ENCODE data around the gene KRT82.

The KRT82 gene

DNA sequence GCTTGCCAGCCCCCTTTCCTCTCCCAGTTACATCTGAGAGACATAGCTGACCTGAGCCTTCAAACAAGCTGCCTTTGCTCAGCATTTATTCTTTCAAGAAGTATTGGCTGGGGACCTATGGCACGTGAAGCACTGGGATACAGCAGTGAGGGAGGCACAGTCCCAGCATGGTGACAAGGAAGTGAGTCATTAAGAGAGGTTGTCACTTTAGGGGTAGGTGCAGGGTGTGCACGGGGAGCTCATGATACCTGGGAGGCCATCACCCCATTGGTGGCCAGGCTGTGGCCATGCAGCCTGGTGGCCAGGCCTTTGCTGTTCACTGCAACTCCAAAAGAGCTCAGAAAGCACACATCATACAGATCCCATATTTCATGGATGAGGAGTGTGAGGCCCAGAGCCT is 33.7 kb upstream of the KRT82 start:
- H3K9ac ChIP-seq (ENCODE audit: low read length) = no peak overlapping the region

DNA sequence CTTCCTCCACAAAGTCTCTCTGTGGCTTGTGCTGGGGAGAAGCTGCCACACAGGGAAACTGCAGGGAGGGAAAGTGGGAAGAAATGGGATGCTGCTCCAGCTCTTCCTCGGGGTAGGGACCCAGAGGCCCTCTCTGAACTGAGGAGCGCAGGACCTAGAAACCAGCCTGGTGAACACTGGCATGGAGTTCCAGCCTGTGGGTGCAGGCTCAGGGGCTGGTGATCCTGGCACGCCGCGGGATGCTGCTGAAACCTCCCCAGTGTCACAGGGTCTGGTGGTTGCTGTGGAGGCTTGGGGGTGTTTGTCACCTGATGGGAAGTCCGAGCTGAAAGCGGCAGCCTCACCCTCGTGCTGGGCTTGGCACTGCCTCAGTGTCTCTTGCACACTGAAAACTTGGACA is 33.3 kb upstream of the KRT82 start:
- no peak overlapping the region for H3K27ac ChIP-seq (ENCODE audit: low read length)
- H3K4me1 ChIP-seq (ENCODE audit: low read length) = no peaks in the 10 kb centered on the region
- TF ChIP-seq, protein P1, sequence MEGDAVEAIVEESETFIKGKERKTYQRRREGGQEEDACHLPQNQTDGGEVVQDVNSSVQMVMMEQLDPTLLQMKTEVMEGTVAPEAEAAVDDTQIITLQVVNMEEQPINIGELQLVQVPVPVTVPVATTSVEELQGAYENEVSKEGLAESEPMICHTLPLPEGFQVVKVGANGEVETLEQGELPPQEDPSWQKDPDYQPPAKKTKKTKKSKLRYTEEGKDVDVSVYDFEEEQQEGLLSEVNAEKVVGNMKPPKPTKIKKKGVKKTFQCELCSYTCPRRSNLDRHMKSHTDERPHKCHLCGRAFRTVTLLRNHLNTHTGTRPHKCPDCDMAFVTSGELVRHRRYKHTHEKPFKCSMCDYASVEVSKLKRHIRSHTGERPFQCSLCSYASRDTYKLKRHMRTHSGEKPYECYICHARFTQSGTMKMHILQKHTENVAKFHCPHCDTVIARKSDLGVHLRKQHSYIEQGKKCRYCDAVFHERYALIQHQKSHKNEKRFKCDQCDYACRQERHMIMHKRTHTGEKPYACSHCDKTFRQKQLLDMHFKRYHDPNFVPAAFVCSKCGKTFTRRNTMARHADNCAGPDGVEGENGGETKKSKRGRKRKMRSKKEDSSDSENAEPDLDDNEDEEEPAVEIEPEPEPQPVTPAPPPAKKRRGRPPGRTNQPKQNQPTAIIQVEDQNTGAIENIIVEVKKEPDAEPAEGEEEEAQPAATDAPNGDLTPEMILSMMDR (IDR thresholded peaks at IDR 0.05; ENCODE audit: low read length) = no peak
- TF ChIP-seq EZH2 (optimal IDR thresholded peaks at IDR 0.05; ENCODE audit: low read depth, low read length) = no peak
- TF ChIP-seq EZH2phosphoT487 (IDR thresholded peaks at IDR 0.05; ENCODE audit: low read length) = no peak
- no peak overlapping the region for H3K4me2 ChIP-seq (ENCODE audit: low read depth, low read length)
- no peaks in the 10 kb centered on the region for H4K20me1 ChIP-seq (ENCODE audit: insufficient read depth, low read length)
- H2AFZ ChIP-seq (ENCODE audit: low read length) = no peak overlapping the region
- H3K9me3 ChIP-seq (replicated peaks; ENCODE audit: insufficient read depth, low read length) = no peaks in the 10 kb centered on the region
- no peaks in the 10 kb centered on the region for H3K36me3 ChIP-seq (replicated peaks; ENCODE audit: insufficient read depth, low read length)
- H3K27me3 ChIP-seq (replicated peaks; ENCODE audit: insufficient read depth, low read length) = peaks cover 52% of the 10 kb centered on the region
- H3K79me2 ChIP-seq (ENCODE audit: low read length) = no peaks in the 10 kb centered on the region
- no peak overlapping the region for H3K9ac ChIP-seq (ENCODE audit: low read length)
- H3K4me3 ChIP-seq (ENCODE audit: low read length) = no peak overlapping the region
- H3F3A ChIP-seq (ENCODE audit: insufficient read depth, low read length) = no peaks in the 10 kb centered on the region
- no peak for DNase-seq
- H3K9me2 ChIP-seq (replicated peaks; ENCODE audit: insufficient read depth, low read length) = no peaks in the 10 kb centered on the region

More for the DNA sequence above, 33.7 kb upstream of the KRT82 start:
- H3K4me2 ChIP-seq (ENCODE audit: low read depth, low read length) = no peak overlapping the region
- H3K4me1 ChIP-seq (ENCODE audit: low read length) = no peaks in the 10 kb centered on the region
- H3F3A ChIP-seq (ENCODE audit: insufficient read depth, low read length) = no peaks in the 10 kb centered on the region
- H3K79me2 ChIP-seq (ENCODE audit: low read length) = no peaks in the 10 kb centered on the region
- no peaks in the 10 kb centered on the region for H3K36me3 ChIP-seq (replicated peaks; ENCODE audit: insufficient read depth, low read length)
- no peak overlapping the region for H3K4me3 ChIP-seq (ENCODE audit: low read length)
- no peaks in the 10 kb centered on the region for H3K9me2 ChIP-seq (replicated peaks; ENCODE audit: insufficient read depth, low read length)
- no peak overlapping the region for H3K27ac ChIP-seq (ENCODE audit: low read length)
- H4K20me1 ChIP-seq (ENCODE audit: insufficient read depth, low read length) = no peaks in the 10 kb centered on the region
- DNase-seq = no peak
- H3K9me3 ChIP-seq (replicated peaks; ENCODE audit: insufficient read depth, low read length) = no peaks in the 10 kb centered on the region
- peaks cover 48% of the 10 kb centered on the region for H3K27me3 ChIP-seq (replicated peaks; ENCODE audit: insufficient read depth, low read length)
- no peak overlapping the region for H2AFZ ChIP-seq (ENCODE audit: low read length)
- no peak for TF ChIP-seq EZH2phosphoT487 (IDR thresholded peaks at IDR 0.05; ENCODE audit: low read length)

DNA sequence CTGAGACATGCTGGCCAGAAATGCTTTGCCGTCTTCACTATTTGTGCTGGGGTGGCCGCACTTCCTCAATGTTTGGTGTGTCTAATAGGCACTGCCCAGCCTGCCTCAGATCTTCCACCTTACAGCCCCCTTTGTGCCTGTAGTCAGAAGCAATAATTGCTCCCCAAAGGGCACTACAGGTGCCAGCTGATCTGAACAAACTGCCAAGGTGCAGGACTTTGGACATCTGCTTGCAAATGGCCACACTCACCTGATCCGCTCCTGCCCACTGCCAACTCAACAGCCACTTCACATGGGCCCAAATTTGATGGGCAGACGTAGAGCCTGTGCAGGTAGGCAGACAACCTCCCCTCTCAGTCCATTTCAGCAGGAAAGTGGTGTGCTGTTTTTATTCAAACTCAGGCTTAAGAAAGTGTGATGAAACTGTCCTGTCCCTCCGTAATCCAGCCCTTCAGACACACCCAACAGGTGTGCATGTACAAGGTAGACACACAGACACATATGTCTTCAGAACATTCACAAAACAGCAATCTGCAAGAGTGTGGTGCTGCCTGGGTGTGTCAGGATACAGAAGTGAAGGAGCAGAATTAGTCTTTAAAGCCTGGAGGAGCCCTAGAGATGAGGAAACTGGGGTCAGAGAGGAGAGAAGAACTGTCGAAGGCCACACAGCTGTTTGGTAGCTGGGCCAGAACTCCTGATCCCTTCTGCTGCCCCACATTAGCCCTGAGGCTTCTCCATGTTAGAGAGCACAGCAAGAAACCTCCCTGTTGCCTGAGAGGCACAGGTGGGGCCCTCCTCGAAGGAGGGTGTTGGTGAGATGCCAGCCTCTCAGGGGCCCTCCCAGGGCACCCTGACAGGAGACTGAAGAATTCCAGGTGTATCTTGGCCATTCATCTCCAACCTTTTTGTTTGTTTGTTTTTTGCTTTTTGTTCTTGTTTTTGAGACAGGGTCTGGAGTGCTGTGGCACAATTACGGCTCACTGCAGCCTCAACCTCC is 32.5 kb upstream of the KRT82 start:
- Histone ChIP-seq H3K9ac (ENCODE audit: low read length) (no peak overlapping the region), H4K20me1 (ENCODE audit: insufficient read depth, low read length) (no peaks in the 10 kb centered on the region), H3K4me1 (ENCODE audit: low read length) (no peaks in the 10 kb centered on the region), H3K4me2 (ENCODE audit: low read depth, low read length) (no peak overlapping the region), H3K79me2 (ENCODE audit: low read length) (no peaks in the 10 kb centered on the region), H3K9me3 (replicated peaks; ENCODE audit: insufficient read depth, low read length) (no peaks in the 10 kb centered on the region), H3K27ac (ENCODE audit: low read length) (no peak overlapping the region), H3K9me2 (replicated peaks; ENCODE audit: insufficient read depth, low read length) (no peaks in the 10 kb centered on the region), H3K27me3 (replicated peaks; ENCODE audit: insufficient read depth, low read length) (peaks cover 60% of the 10 kb centered on the region), H2AFZ (ENCODE audit: low read length) (no peak overlapping the region), H3K36me3 (replicated peaks; ENCODE audit: insufficient read depth, low read length) (no peaks in the 10 kb centered on the region), H3K4me3 (ENCODE audit: low read length) (no peak overlapping the region), H3F3A (ENCODE audit: insufficient read depth, low read length) (no peaks in the 10 kb centered on the region)
- DNase-seq = no peak
- TF ChIP-seq EZH2phosphoT487 (IDR thresholded peaks at IDR 0.05; ENCODE audit: low read length) (no peak), EZH2 (optimal IDR thresholded peaks at IDR 0.05; ENCODE audit: low read depth, low read length) (no peak)
- TF ChIP-seq, protein P1 (IDR thresholded peaks at IDR 0.05; ENCODE audit: low read length) = no peak

DNA sequence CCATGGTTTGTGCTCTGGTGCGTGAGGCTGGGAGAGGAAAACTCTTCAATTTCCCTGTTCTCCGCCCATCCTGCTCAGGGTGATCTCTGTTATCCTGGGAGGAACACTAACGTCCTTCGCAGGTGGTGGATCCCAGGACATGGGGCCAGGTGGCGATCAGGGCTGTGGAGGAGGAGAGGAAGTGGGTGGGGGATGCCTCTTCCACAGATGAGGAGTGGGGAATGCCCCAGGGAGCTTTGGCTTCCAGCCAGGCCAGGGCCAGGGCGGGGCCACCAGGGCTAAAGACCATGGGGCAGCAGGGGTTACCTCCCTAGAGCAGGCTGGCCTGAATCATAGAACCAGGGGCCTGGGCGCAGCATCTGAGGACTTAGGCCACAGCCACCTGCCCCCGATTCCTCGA is 31.4 kb upstream of the KRT82 start:
- Histone ChIP-seq H3F3A (ENCODE audit: insufficient read depth, low read length) (no peaks in the 10 kb centered on the region), H3K79me2 (ENCODE audit: low read length) (no peaks in the 10 kb centered on the region), H3K4me3 (ENCODE audit: low read length) (no peak overlapping the region), H3K4me2 (ENCODE audit: low read depth, low read length) (no peak overlapping the region), H3K9me3 (replicated peaks; ENCODE audit: insufficient read depth, low read length) (no peaks in the 10 kb centered on the region), H3K9me2 (replicated peaks; ENCODE audit: insufficient read depth, low read length) (no peaks in the 10 kb centered on the region), H3K36me3 (replicated peaks; ENCODE audit: insufficient read depth, low read length) (no peaks in the 10 kb centered on the region), H3K27me3 (replicated peaks; ENCODE audit: insufficient read depth, low read length) (peaks cover 70% of the 10 kb centered on the region), H4K20me1 (ENCODE audit: insufficient read depth, low read length) (no peaks in the 10 kb centered on the region), H3K4me1 (ENCODE audit: low read length) (no peaks in the 10 kb centered on the region), H2AFZ (ENCODE audit: low read length) (no peak overlapping the region), H3K27ac (ENCODE audit: low read length) (no peak overlapping the region), H3K9ac (ENCODE audit: low read length) (no peak overlapping the region)
- TF ChIP-seq EZH2 (optimal IDR thresholded peaks at IDR 0.05; ENCODE audit: low read depth, low read length) (no peak), EZH2phosphoT487 (IDR thresholded peaks at IDR 0.05; ENCODE audit: low read length) (no peak)
- TF ChIP-seq, protein P1 (IDR thresholded peaks at IDR 0.05; ENCODE audit: low read length) = no peak
- no peak for DNase-seq
